ENCODE data around the gene RLBP1. TPM values are rescaled to one million over a fixed set of nuclear protein-coding genes. Genes with fewer than 3 reads are reported as not detected.
A peak's percentile ranks its signal among the peaks of the same experiment; 100 is the strongest.

Gene RLBP1
- total and polyA plus RNA-seq, 12 donors = 0.10 to 0.16 TPM; not detected in 10

DNA sequence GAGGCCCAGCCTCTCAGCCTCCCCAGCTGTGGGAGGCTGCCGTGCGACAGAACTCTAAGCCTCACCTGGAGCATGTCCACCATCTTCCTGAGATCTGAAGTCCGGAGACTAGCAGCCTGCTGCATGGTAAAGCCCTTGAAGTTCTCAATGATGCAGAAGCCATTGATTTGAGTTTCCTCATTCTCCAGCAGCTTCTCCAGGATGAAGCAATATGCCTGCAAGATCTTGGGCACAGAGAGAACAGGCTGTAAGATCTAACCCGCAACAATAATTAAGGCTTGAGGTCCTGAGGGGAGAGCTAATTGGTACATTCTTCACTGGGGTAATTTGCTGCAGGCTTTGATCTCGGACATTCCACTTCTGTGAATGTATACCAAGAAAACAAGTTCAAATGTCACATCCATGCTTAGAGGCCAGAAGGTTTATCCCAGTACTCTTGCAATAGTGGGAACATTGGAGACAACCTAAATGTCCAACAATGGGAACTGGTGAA, 9.7 kb downstream of the RLBP1 start:
- Histone ChIP-seq H3K27me3 (no peaks in the 10 kb centered on the region), H3K4me3 (no peak overlapping the region), H3K27ac (no peak overlapping the region), H3K36me3 (replicated peaks in 1 of 2) (no peaks in the 10 kb centered on the region), H3K9me3 (replicated peaks in 1 of 3) (no peaks in the 10 kb centered on the region), H3K4me1 (replicated peaks in 1 of 2) (peaks cover 0 to 6% of the 10 kb centered on the region in 2 donors)
- TF ChIP-seq, protein P1, sequence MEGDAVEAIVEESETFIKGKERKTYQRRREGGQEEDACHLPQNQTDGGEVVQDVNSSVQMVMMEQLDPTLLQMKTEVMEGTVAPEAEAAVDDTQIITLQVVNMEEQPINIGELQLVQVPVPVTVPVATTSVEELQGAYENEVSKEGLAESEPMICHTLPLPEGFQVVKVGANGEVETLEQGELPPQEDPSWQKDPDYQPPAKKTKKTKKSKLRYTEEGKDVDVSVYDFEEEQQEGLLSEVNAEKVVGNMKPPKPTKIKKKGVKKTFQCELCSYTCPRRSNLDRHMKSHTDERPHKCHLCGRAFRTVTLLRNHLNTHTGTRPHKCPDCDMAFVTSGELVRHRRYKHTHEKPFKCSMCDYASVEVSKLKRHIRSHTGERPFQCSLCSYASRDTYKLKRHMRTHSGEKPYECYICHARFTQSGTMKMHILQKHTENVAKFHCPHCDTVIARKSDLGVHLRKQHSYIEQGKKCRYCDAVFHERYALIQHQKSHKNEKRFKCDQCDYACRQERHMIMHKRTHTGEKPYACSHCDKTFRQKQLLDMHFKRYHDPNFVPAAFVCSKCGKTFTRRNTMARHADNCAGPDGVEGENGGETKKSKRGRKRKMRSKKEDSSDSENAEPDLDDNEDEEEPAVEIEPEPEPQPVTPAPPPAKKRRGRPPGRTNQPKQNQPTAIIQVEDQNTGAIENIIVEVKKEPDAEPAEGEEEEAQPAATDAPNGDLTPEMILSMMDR (IDR thresholded peaks at IDR 0.05) = no peak
- no peak for TF ChIP-seq POLR2A (IDR thresholded peaks at IDR 0.05)
- intact Hi-C loops (cut with DNase I) = loop anchor here in 1 of 2 donors (10.0 kb wide), 2 partner anchors 83 to 223 kb away; no protein-coding TSS in a partner anchor
- no peak for DNase-seq
- 77 to 91% (median 79%) methylated on average over 4 to 5 of the region's 5 CpGs for WGBS, 4 donors

DNA sequence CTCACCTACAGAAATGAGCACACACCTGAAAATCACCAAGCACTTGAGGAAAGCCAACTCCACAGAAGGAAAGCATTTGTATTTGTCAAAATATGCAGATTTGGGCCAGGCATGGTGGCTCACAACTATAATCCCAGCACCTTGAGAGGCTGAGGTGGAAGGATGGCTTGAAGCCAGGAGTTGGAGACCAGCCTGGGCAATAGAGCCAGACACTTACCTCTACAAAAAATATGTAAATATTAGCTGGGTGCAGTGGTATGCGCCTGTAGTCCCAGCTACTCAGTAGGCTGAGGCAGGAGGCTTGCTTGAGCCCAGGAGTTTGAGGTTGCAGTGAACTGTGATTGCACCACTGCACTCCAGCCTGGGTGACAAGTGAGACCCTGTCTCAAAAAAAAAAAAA, 12.3 kb downstream of the RLBP1 start:
- DNase-seq = no peak
- Histone ChIP-seq H3K27me3 (no peaks in the 10 kb centered on the region), H3K36me3 (replicated peaks in 1 of 2) (no peaks in the 10 kb centered on the region), H3K9me3 (replicated peaks in 1 of 3) (no peaks in the 10 kb centered on the region), H3K27ac (no peak overlapping the region), H3K4me1 (replicated peaks in 1 of 2) (peaks cover 0 to 8% of the 10 kb centered on the region in 2 donors), H3K4me3 (no peak overlapping the region)
- intact Hi-C loops (cut with DNase I) = no loop called here
- TF ChIP-seq, protein P1 (IDR thresholded peaks at IDR 0.05) = no peak
- TF ChIP-seq POLR2A (IDR thresholded peaks at IDR 0.05) = no peak
- 79 to 92% (median 89%) methylated on average over 1 of the region's 1 CpG for WGBS, 4 donors

DNA sequence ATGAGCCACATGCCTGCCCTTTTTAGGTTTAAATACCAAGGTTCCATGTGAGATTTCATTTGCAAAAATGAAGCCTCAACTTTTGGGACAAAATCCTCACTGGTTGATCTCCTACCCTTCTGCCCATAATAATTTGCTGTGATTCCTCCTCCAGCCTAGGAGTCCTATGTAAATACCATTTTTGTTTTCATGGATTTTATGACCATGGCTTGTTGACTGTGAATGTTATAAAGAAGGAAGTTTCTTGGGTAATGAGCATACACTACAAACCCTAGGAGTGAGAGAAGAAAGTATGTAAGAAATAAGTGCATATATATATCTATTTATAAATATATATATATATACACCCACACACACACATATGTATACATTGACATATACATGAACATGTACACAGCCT, 13.1 kb downstream of the RLBP1 start:
- intact Hi-C loops (cut with DNase I) = no loop called here
- H3K4me3 ChIP-seq = no peak overlapping the region
- no peaks in the 10 kb centered on the region for H3K27me3 ChIP-seq
- no peak overlapping the region for H3K27ac ChIP-seq
- H3K4me1 ChIP-seq (replicated peaks in 1 of 2) = peaks cover 0 to 8% of the 10 kb centered on the region in 2 donors
- TF ChIP-seq, protein P1 (IDR thresholded peaks at IDR 0.05) = no peak
- TF ChIP-seq POLR2A (IDR thresholded peaks at IDR 0.05) = no peak
- no peaks in the 10 kb centered on the region for H3K9me3 ChIP-seq (replicated peaks in 1 of 3)
- DNase-seq = no peak
- H3K36me3 ChIP-seq (replicated peaks in 1 of 2) = no peaks in the 10 kb centered on the region

DNA sequence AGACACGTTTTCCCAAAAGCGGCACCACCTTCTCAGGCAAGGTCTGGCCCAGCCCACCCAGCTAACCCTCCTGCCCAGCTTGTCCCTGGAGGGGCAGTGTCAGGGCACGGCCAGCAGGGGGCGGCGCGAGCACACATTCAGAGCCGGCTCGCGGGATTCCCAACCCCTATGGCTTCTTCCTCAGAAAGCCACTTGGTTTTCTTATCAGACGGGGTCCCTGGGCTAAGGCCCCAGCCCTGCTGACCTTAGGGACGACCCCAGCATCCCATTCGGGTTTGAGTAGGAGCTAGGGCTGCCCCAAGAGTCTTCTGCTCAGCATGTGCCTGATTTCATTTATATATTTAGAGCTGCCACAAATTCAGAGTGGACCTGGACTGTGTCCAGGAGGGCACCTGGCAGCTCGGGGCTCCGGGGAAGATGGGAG, 14.5 kb downstream of the RLBP1 start:
- peak; percentile 70 to 86 (median 76) for DNase-seq
- H3K36me3 ChIP-seq (replicated peaks in 1 of 2) = no peaks in the 10 kb centered on the region
- TF ChIP-seq, protein P1 (IDR thresholded peaks at IDR 0.05) = peak; percentile 84 to 98 (median 89)
- no peak for TF ChIP-seq POLR2A (IDR thresholded peaks at IDR 0.05)
- H3K4me3 ChIP-seq = no peak overlapping the region
- H3K27ac ChIP-seq = no peak overlapping the region
- H3K27me3 ChIP-seq = no peaks in the 10 kb centered on the region
- no peaks in the 10 kb centered on the region for H3K9me3 ChIP-seq (replicated peaks in 1 of 3)
- intact Hi-C loops (cut with DNase I) = no loop called here
- peaks cover 0 to 8% of the 10 kb centered on the region in 2 donors for H3K4me1 ChIP-seq (replicated peaks in 1 of 2)
- WGBS, 4 donors = 0 to 1% (median 1%) methylated on average over 7 to 14 of the region's 14 CpGs
